IMR-90 (cell line): Measurements from ENCODE around the gene OSTC.

Source experiments
- CEBPB ChIP-seq: IDR thresholded peaks from 2 replicates; pipeline ENCODE4 v1.6.1; 2012; ENCODE audit warnings: low read depth, low read length, improper control_type of control experiment
- MAFK ChIP-seq: IDR thresholded peaks from 2 replicates; pipeline ENCODE4 v1.6.1; 2012; ENCODE audit warnings: low read depth, low read length, improper control_type of control experiment
- MXI1 ChIP-seq: IDR thresholded peaks from 2 replicates; pipeline ENCODE4 v1.6.1; 2012; ENCODE audit warnings: low read depth, mild to moderate bottlenecking, low read length, moderate library complexity, borderline replicate concordance
- POLR2A ChIP-seq: IDR thresholded peaks from 2 replicates; pipeline ENCODE4 v1.6.1; 2012; ENCODE audit warnings: mild to moderate bottlenecking, low read depth, low read length
- RAD21 ChIP-seq: IDR thresholded peaks from 2 replicates; pipeline ENCODE4 v1.6.1; 2012; ENCODE audit warnings: low read length, improper control_type of control experiment
- RFX5 ChIP-seq: IDR thresholded peaks from 2 replicates; pipeline ENCODE4 v1.8.0; 2012; ENCODE audit warnings: low read depth, mild to moderate bottlenecking, low read length, moderate library complexity
- SMC3 ChIP-seq: fragments of 150-350 bp; IDR thresholded peaks from 2 replicates; pipeline ENCODE4 v1.6.1; 2016; ENCODE audit warnings: low read depth, mild to moderate bottlenecking, antibody characterized with exemption, low read length, moderate library complexity
- TF ChIP-seq, protein P1 (sequence below): conservative IDR thresholded peaks from 2 replicates; pipeline ENCODE4 v1.5.1; 2012; ENCODE audit warnings: mild to moderate bottlenecking, low read depth, low read length, improper control_type of control experiment
- TF ChIP-seq, protein P2 (sequence below): fragments of 150-350 bp; IDR thresholded peaks from 2 replicates; pipeline ENCODE4 v1.6.1; 2017; ENCODE audit warnings: mild to moderate bottlenecking, antibody characterized with exemption, low read length, low read depth

DNA sequence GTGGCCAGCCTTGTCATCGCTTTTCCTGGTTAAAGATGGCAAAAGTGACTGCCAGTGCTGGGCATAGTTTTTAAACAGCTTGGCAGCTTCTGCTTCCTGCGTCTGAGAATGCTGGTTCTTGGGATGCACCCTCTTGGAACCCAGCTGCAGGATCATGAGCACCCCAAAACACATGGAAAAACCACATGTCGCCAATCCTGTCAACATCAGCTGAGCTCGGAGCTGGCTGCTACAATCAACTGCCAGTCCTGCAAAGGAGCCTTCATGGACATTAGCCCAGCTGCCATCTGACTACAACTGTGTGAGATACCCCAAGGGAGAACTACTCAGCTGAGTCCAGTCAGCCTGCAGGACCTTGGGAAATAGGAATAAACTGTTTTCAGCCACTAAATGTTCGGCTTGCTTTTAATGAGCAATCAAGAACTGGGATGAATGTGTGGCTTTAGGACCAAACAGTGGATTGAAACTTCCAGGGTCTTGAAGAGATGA is 31.0 kb downstream of the OSTC start:
- no peak for TF ChIP-seq MXI1
- no peak for TF ChIP-seq POLR2A
- TF ChIP-seq MAFK: no peak
- TF ChIP-seq RFX5: no peak
- TF ChIP-seq, protein P1, sequence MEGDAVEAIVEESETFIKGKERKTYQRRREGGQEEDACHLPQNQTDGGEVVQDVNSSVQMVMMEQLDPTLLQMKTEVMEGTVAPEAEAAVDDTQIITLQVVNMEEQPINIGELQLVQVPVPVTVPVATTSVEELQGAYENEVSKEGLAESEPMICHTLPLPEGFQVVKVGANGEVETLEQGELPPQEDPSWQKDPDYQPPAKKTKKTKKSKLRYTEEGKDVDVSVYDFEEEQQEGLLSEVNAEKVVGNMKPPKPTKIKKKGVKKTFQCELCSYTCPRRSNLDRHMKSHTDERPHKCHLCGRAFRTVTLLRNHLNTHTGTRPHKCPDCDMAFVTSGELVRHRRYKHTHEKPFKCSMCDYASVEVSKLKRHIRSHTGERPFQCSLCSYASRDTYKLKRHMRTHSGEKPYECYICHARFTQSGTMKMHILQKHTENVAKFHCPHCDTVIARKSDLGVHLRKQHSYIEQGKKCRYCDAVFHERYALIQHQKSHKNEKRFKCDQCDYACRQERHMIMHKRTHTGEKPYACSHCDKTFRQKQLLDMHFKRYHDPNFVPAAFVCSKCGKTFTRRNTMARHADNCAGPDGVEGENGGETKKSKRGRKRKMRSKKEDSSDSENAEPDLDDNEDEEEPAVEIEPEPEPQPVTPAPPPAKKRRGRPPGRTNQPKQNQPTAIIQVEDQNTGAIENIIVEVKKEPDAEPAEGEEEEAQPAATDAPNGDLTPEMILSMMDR: no peak
- no peak for TF ChIP-seq SMC3
- TF ChIP-seq, protein P2, sequence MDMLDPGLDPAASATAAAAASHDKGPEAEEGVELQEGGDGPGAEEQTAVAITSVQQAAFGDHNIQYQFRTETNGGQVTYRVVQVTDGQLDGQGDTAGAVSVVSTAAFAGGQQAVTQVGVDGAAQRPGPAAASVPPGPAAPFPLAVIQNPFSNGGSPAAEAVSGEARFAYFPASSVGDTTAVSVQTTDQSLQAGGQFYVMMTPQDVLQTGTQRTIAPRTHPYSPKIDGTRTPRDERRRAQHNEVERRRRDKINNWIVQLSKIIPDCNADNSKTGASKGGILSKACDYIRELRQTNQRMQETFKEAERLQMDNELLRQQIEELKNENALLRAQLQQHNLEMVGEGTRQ: no peak
- no peak for TF ChIP-seq RAD21
- TF ChIP-seq CEBPB: no peak
